Skeletal muscle cell (primary cell): ENCODE data around the gene CLCNKB.

Experiments
- DNase-seq: peaks from one replicate; pipeline ENCODE4 v3.0.0-alpha.2; 2010; ENCODE audit warnings: low read depth
- H3K4me3 ChIP-seq: 2 replicates; pipeline ENCODE4 v1.5.1; 2011; ENCODE audit warnings: low read depth, mild to moderate bottlenecking, control low read depth, low read length, moderate library complexity

Gene CLCNKB

GRCh38 chr1:16070640-16071355 lies 27.2 kb downstream of the CLCNKB start:
- H3K4me3 ChIP-seq: no peak overlapping the region
- DNase-seq: no peak

DNA sequence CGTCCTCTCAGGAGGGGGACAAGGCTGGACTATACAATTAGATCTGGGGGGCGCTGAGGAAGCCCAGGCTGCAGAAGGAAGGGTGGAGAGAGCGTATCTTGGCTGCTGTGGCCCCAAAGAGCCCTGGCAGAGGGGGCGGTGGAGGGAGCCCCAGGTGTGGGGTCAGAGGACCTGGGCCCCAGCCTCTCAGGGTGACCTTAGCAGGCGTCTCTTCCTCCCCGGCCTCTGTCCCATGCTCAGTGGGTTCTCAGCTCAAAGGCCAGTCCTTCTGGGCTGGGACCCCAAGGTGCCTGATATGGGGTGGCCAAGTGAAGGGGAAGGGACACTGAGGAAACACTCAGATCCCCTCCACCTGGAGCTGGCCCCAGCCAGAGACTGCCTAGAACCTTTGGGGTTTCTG lies 28.0 kb downstream of the CLCNKB start:
- no peak for DNase-seq
- no peak overlapping the region for H3K4me3 ChIP-seq

DNA sequence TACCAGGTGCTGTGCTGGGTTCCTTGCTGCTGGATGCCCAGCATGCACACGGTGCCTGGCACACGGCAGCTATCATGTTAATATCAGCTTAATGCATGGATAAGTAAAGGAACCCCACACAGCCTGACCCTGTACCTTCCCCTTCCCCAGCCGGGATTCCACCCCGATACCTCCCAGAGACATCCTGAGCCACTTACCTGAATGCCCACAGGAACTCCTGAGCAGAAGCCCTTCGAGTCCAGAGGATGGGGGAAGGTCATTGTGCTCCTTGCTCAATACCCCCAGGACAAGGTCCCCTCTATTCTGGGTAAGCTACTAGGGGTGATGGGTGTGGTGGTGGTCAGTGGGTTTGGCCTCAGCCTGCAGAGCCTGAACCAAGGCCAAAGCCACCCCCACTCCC lies 28.5 kb downstream of the CLCNKB start:
- DNase-seq: no peak

DNA sequence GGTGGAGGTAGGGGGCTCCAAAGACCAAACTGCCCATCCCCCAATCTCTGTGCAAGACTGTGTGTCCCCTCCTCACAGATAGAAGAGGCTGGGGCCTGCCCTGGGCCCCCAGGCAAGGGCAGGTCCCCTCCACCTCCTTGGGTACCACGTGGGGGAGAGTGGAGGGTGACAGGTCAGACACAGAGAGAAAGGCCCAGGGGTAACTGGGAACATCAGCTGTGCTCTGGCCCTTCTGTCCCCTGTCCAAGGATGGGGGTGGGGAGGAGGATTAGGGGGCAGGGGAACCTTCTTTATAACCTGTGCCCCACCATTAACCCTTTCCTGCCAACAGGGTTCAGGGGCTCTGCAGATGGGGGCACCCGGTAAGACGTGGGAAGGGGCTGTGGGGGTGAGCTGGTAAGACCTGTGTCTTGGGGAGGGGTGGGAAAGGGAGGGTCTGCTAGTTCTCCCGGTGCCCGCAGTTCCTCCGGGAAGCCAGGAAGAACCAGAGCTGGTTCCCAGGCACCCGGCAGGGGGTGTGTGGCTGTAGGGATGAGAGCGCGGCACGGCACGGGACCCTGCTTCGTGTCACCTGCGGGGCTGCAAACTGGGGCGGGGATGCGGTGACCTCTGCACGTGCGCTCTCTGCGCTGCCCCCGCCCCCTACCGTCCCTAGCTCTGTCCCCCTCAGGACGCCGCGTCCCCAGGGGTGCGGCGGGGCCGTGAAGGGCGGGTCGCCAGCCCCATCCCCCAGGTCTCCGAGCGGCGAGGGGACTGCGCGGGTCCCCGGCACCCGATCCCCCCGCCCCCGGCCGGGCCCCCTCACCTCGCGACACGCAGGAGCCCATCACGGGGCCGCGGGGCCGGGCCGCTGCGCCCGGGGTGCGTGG lies 29.3 kb downstream of the CLCNKB start:
- H3K4me3 ChIP-seq: peak overlapping the region; percentile 48
- DNase-seq: no peak

More for the DNA sequence above, 28.5 kb downstream of the CLCNKB start:
- no peak overlapping the region for H3K4me3 ChIP-seq

GRCh38 chr1:16073490-16074119 lies 30.0 kb downstream of the CLCNKB start, which contains the start of gene FAM131C:
Gene FAM131C (minus strand): TSS chr1:16073651. CDS start chr1:16073442, 209 bp downstream.
- DNase-seq: no peak
- H3K4me3 ChIP-seq: peak within 1 kb of the TSS; percentile 48

DNA sequence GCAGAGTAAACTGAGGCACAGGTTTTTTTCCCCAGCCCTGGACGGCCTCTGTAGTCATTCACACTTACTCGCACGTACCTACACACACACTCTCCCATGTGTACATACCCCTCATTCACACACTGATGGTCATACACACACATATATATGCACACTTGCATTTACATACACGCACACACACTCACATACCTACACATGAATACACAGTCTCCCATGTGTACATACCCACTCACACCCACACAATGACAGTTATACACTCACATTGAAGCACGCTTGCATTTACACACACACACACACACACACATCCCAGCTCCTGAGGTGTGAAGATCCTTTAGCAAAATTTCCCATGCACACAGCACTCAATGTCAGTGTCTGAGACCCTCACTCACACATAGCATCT lies 30.6 kb downstream of the CLCNKB start:
- no peak for DNase-seq
- H3K4me3 ChIP-seq: no peak overlapping the region

GRCh38 chr1:16075337-16076030 lies 31.9 kb downstream of the CLCNKB start:
- peak; percentile 41 for DNase-seq
- H3K4me3 ChIP-seq: no peak overlapping the region

- H3K4me3 ChIP-seq: no peak overlapping the region
- peak; percentile 75 for DNase-seq
Observed at GRCh38 chr1:16076031-16076864, 32.7 kb downstream of the CLCNKB start.

DNA sequence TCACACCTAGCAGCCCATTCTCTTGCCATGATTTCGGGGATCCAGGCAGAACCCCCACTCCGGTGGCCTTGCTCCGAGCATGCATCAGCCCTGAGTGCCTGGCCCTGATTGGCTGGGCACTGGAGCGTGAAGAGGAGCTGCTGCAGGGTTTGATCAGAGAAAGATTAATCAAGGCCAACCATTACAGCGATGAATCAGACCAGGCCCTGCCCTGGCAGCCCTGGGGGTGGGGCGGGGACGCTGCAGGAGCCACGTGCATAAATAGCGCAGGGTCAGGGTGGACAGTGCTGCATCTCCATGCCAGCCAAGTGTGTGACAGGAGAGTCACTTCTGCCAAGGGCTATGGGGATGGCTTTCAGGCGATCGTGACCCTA lies 33.3 kb downstream of the CLCNKB start:
- no peak overlapping the region for H3K4me3 ChIP-seq
- no peak for DNase-seq

- DNase-seq: no peak
- H3K4me3 ChIP-seq: no peak overlapping the region
Observed at GRCh38 chr1:16077406-16078245, 34.0 kb downstream of the CLCNKB start.

- H3K4me3 ChIP-seq: no peak overlapping the region
- DNase-seq: no peak
Observed at GRCh38 chr1:16078925-16079656, 35.5 kb downstream of the CLCNKB start.

DNA sequence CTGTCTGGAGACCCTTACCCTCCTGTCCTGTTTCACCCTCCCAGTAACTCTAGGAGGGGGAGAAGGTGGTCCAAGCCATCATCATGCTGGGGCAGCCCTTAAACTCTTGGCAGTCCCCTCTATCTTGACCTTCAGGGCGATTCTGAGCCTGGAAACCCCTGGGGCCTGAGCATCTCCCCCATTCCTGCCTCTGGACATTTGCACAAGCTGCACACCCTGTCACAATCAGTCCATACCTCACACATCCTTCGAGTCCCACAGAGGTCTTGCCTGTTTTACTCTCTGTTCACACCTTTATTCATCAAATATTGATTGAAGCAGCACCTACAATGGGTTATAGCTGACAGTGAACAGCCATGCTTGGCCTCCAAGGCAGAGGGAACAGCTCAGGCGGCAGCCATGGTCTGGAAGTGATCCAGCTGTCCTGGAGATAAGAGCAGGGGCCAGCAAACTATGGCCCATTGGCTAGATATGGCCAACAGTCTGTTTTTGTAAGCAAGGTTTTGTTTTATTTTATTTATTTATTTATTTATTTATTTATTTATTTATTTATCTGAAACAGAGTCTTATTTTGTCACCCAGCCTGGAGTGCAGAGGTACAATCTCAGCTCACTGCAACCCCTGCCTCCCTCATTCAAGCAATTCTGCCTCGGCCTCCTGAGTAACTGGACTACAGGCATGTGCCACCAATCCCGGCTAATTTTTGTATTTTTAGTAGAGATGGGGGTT lies 37.0 kb downstream of the CLCNKB start:
- H3K4me3 ChIP-seq: no peak overlapping the region
- DNase-seq: no peak

- H3K4me3 ChIP-seq: no peak overlapping the region
- no peak for DNase-seq
Observed at GRCh38 chr1:16081636-16082035, 38.1 kb downstream of the CLCNKB start.

DNA sequence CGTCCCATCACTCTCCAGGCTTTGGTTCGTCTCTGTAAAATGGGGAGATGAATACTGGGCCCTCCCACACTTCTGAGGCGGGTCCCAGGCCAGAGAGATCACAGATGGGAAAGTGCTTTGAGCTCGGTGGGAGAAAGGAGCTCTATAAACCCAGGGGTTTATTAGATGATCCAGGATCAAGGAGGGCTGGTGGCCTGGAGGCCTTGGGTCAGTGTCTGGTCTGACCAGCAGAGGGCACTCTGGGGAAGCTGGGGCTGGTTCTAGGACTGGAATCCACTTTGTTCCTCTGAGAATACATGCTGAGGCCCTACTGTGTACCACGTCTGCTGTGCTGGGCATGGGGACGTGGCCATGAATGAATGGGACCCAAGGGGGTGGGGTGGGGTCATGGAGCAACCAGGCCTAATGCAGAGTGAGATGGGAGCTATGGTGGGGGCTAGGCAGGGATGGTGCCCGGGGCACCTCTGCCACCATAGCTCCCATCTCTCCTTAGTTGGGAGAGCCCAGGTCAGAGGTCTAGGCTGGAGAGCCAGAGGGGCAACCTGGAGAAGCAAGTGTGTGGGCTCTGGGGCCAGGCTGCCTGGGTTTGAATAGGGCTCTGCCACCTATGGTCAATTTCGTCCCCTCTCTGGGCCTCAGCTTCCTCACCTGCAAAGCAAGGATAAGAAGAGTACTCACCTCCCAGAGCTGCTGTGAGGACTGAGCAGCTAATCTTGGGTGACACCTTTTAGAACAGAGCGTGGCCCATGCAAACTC lies 38.9 kb downstream of the CLCNKB start:
- DNase-seq: no peak
- no peak overlapping the region for H3K4me3 ChIP-seq

DNA sequence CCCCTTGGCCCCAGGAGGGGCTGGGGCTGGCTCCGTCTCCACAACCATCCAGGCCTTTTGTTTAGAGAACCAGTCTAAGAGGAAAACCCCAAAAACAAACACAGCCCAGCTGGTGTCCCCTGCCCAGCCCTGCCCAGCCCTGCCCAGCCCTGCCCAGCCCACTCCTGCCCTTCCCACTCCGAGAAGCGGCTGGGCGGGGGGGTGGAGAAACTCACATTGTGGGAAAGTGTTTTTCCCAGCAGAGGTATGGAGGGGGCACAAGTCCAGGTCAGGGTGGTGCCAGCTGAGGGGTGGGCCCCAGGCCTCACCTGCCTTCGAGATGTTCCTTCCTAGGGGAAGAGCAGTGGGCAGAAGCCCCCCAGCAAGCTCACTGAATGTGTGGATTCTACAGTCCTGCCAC lies 39.9 kb downstream of the CLCNKB start:
- DNase-seq: no peak
- H3K4me3 ChIP-seq: no peak overlapping the region

DNA sequence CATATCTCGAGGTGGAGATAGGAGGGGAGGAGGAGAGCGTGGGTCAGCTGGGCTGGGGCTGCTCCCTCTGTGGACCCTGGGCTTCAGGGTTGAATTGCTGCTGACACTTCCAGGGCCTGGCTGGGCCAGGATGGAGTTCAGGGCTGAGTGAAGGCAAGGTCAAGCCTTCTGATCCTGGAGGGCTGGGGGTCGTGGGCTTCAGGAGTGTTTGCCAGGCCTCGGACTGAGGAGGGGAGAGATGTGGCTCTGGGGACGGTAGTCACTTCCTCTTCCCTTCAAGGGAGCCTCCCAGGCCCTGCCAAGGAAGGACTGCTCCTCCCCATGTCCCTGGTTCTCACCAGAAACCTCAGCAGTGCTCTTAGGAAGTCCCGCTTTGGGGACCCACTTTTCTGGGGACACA lies 41.9 kb downstream of the CLCNKB start:
- DNase-seq: no peak
- H3K4me3 ChIP-seq: no peak overlapping the region
